Adrenal gland (tissue), 5 donors: ENCODE results near the gene CDC25C.

Experiments
- CTCF ChIP-seq, 6 experiments: fragments of 450-650 bp in 4 of 6; fragments of 200-600 bp in 2 of 6; sonication (generic) in 1 of 6; IDR thresholded peaks; 1 replicate in 5 of 6; 2 replicates in 1 of 6; pipeline versions ENCODE4 v1.5.1 to v1.8.0; 2016 to 2021; ENCODE audit warnings: antibody characterized with exemption in 6 of 6, mild to moderate bottlenecking in 2 of 6, moderate library complexity in 1 of 6
- POLR2A ChIP-seq, 2 donors: fragments of 450-650 bp; IDR thresholded peaks; one replicate each; pipeline ENCODE4 v1.6.1; 2017; ENCODE audit warnings: antibody characterized with exemption in 2 of 2, mild to moderate bottlenecking in 2 of 2, moderate library complexity in 1 of 2
- donor health status: DM: no; HTN: no; CAD: no.

DNA sequence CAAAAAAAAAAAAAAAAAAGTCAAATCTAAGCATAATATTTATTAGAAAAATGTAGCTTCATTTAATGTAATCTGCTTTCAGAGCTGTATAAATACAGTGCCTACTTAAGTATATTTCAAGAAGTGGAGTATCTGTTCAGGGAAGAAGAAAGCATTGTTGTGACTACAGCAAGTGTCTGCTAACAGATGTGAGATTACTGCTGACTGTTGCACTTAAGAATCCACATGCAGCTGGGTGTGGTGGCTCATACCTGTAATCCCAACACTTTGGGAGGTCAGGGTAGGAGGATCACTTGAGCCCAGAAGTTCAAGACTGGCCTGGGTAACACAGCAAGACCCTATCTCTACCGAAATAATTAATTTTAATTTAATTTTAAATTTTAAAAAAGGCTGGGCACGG lies 39.9 kb upstream of the CDC25C start:
- TF ChIP-seq CTCF (IDR thresholded peaks at IDR 0.05), result no peak
- no peak for TF ChIP-seq POLR2A (IDR thresholded peaks at IDR 0.05)
